HUES48 (cell line): ENCODE data around the gene EPHB2.

Experiments
- H3K27ac ChIP-seq: one replicate; pipeline ENCODE4 v1.7.0; 2013; ENCODE audit warnings: low read depth, low read length, inconsistent platforms
- H3K27me3 ChIP-seq: 2 replicates; pipeline ENCODE4 v1.6.1; 2013; ENCODE audit warnings: mild to moderate bottlenecking, low read length; ENCODE audit not compliant: control insufficient read depth, insufficient read depth
- H3K36me3 ChIP-seq: 2 replicates; pipeline ENCODE4 v1.6.1; 2013; ENCODE audit warnings: low read length; ENCODE audit not compliant: control insufficient read depth, insufficient read depth
- H3K4me1 ChIP-seq: 2 replicates; pipeline ENCODE4 v1.6.1; 2013; ENCODE audit warnings: mild to moderate bottlenecking, low read length; ENCODE audit not compliant: control insufficient read depth, insufficient read depth
- H3K4me3 ChIP-seq: 2 replicates; pipeline ENCODE4 v1.5.1; 2013; ENCODE audit warnings: mild to moderate bottlenecking, low read depth, low read length
- H3K9ac ChIP-seq: 2 replicates; pipeline ENCODE4 v1.6.1; 2013; ENCODE audit warnings: mild to moderate bottlenecking, low read depth, low read length, moderate library complexity
- H3K9me3 ChIP-seq: 2 replicates; pipeline ENCODE4 v1.6.1; 2013; ENCODE audit warnings: low read length; ENCODE audit not compliant: control insufficient read depth, insufficient read depth

The EPHB2 gene

GRCh38 chr1:22727873-22728272, 17.2 kb downstream of the EPHB2 start:
- no peaks in the 10 kb centered on the region for H3K4me1 ChIP-seq

DNA sequence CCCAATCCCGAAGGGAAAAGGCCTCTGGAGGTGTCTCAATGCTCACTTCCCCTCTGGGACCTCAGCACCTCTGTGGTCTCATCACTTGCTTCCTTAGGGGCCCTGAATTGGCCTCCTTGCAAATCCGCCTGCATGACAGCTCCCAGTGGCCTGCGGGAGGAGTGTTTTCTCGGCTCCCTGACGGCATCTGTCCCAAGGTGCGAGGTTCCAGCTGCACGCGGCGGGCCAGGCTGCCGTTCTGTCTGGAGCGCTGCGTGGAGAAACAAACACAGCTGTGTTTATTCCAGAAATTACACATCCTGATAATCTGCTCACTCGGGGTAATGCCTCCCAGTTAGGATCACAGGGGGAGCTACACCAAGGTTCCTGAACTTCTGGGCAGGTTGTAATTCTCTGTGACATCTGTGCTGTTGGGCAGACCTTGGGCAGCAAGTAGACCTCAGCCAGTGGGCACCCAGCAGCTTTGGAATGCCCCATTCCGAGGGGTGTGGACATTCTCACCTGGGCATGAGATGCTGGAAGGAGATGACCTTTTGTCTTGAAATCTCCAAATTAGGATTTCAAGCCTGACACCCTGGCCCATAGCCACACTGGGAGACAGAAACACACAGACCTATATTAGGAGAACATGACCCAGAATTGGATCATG, 18.2 kb downstream of the EPHB2 start:
- H3K27ac ChIP-seq: no peak overlapping the region

More at GRCh38 chr1:22727873-22728272, 17.2 kb downstream of the EPHB2 start:
- Histone ChIP-seq H3K9me3 (no peaks in the 10 kb centered on the region), H3K27ac (no peak overlapping the region), H3K4me3 (no peak overlapping the region), H3K9ac (no peak overlapping the region), H3K36me3 (no peaks in the 10 kb centered on the region), H3K27me3 (no peaks in the 10 kb centered on the region)

DNA sequence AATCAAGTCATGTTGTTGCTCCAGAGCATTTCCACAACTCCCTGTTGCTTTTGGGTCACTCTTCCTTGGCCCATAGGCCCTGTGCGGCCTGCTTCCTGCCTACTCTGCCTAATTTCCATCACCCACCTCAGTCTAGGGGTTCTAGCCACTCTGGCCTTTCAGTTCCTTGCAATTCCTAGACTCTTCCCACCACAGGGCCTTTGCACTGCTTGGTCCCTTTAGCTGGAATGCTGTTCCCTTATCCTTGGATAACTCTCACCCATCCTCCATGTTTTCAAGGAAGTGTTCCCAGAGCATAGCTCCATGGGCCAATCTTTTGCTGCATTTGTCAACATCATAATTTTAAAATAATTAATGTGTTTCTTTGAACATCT, 18.7 kb downstream of the EPHB2 start:
- Histone ChIP-seq H3K27ac (no peak overlapping the region), H3K27me3 (no peaks in the 10 kb centered on the region), H3K36me3 (no peaks in the 10 kb centered on the region), H3K4me1 (no peaks in the 10 kb centered on the region), H3K9me3 (no peaks in the 10 kb centered on the region), H3K4me3 (no peak overlapping the region), H3K9ac (no peak overlapping the region)

More for the DNA sequence above, 18.2 kb downstream of the EPHB2 start:
- no peak overlapping the region for H3K4me3 ChIP-seq
- H3K4me1 ChIP-seq: no peaks in the 10 kb centered on the region
- H3K36me3 ChIP-seq: no peaks in the 10 kb centered on the region
- no peak overlapping the region for H3K9ac ChIP-seq
- no peaks in the 10 kb centered on the region for H3K27me3 ChIP-seq
- no peaks in the 10 kb centered on the region for H3K9me3 ChIP-seq

GRCh38 chr1:22729912-22730311, 19.3 kb downstream of the EPHB2 start:
- Histone ChIP-seq H3K27ac (no peak overlapping the region), H3K36me3 (no peaks in the 10 kb centered on the region), H3K9me3 (no peaks in the 10 kb centered on the region), H3K4me1 (no peaks in the 10 kb centered on the region), H3K9ac (no peak overlapping the region), H3K4me3 (no peak overlapping the region), H3K27me3 (no peaks in the 10 kb centered on the region)

- H3K9ac ChIP-seq: no peak overlapping the region
- H3K9me3 ChIP-seq: no peaks in the 10 kb centered on the region
- H3K36me3 ChIP-seq: no peaks in the 10 kb centered on the region
- no peak overlapping the region for H3K4me3 ChIP-seq
- H3K27ac ChIP-seq: no peak overlapping the region
- H3K27me3 ChIP-seq: no peaks in the 10 kb centered on the region
- H3K4me1 ChIP-seq: no peaks in the 10 kb centered on the region
These were observed 21.5 kb downstream of the EPHB2 start for GRCh38 chr1:22731924-22732720.

GRCh38 chr1:22733643-22734042, 23.0 kb downstream of the EPHB2 start:
- Histone ChIP-seq H3K27me3 (no peaks in the 10 kb centered on the region), H3K36me3 (no peaks in the 10 kb centered on the region), H3K9ac (no peak overlapping the region), H3K4me3 (no peak overlapping the region), H3K27ac (no peak overlapping the region), H3K4me1 (no peaks in the 10 kb centered on the region), H3K9me3 (no peaks in the 10 kb centered on the region)

DNA sequence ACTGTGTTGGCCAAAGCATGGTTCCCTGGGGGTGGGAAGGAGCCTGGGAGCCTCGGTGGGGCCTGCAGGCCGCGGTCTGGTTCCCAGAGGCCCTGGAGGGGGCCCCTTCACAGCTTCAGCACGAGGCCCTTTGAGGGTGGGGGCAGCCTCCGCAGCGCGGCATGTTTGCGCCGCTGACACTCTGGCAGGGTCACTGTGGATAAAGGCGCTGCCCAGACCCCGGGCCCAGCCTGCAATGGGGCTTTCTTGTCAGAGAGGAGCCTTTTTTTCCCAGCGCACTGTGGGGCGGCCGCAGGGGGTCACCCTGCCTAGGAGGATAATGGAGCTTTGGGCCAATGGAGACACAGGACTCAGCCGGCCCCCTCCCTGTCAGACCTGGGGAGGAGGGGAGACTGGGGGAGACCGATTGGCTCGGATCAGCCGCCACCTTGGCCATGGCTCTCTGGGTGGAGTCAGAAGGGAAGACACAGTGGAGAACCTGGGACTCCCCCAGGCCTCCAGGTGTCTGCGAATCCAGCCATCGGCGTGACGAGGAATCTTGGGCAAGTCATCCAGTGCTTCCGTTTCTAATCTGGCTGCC, 26.0 kb downstream of the EPHB2 start:
- no peak overlapping the region for H3K4me3 ChIP-seq
- H3K27me3 ChIP-seq: no peaks in the 10 kb centered on the region
- H3K4me1 ChIP-seq: no peaks in the 10 kb centered on the region
- no peak overlapping the region for H3K27ac ChIP-seq
- no peak overlapping the region for H3K9ac ChIP-seq
- no peaks in the 10 kb centered on the region for H3K36me3 ChIP-seq
- H3K9me3 ChIP-seq: no peaks in the 10 kb centered on the region

DNA sequence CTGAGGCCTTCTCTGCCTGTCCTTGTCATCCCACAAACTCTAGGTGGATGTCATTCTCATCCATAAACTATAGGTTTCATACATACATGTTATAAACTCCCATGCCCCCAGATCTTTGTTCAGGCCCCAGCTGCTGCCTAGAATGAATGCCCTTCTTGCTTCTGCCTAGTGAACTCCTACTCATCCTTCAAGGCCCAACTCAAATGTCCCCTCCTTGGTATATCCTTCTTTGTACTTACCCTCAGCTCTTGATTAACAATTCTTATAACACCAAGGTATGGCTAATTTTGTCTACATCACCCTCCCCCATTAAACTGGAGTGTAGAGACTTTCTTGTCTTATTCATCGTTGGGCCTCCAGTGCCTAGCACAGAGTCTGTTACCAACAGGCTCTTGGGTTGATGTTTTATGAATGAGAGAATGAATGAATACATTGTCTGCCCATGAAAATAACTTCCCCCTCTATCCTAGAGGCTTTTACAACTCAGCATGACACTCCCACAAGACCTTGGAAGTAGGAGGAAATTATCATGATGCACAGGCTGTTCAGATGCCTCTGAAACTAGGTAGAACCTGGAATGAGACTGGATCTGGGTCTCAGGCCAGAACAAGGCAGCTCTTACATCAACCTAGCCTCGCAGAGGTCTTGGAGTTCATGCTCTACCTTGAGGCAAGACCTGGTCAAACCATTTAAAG, 26.9 kb downstream of the EPHB2 start:
- H3K4me3 ChIP-seq: no peak overlapping the region
- no peak overlapping the region for H3K27ac ChIP-seq
- H3K36me3 ChIP-seq: no peaks in the 10 kb centered on the region
- no peaks in the 10 kb centered on the region for H3K9me3 ChIP-seq
- H3K4me1 ChIP-seq: no peaks in the 10 kb centered on the region
- H3K27me3 ChIP-seq: no peaks in the 10 kb centered on the region
- H3K9ac ChIP-seq: no peak overlapping the region

- Histone ChIP-seq H3K36me3 (no peaks in the 10 kb centered on the region), H3K27me3 (no peaks in the 10 kb centered on the region), H3K9me3 (no peaks in the 10 kb centered on the region), H3K27ac (no peak overlapping the region), H3K4me3 (no peak overlapping the region), H3K4me1 (no peaks in the 10 kb centered on the region), H3K9ac (no peak overlapping the region)
These were observed 27.4 kb downstream of the EPHB2 start for GRCh38 chr1:22738069-22738435.

DNA sequence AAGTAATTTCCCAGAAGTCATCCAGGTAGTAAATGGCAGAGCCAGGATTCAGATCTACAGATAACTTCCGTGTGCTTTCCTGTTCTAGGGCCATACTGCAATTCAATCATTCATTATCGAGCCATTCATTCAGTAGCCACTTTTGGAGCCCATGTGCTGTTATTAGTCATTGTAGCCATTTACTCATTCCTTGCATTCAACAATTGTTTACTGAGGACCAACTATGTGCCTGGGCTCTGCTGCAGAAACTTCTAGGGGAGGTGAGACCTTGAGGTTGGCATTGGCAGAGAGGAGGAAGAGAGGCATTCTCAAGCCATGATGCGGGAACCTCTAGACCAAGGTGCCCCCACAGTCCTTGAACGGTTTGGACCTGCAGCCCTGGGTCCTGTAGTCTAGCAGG, 27.9 kb downstream of the EPHB2 start:
- Histone ChIP-seq H3K9ac (no peak overlapping the region), H3K27me3 (no peaks in the 10 kb centered on the region), H3K9me3 (no peaks in the 10 kb centered on the region), H3K27ac (no peak overlapping the region), H3K4me3 (no peak overlapping the region), H3K36me3 (no peaks in the 10 kb centered on the region), H3K4me1 (no peaks in the 10 kb centered on the region)
